ENCODE results near the gene TREX2.

DNA sequence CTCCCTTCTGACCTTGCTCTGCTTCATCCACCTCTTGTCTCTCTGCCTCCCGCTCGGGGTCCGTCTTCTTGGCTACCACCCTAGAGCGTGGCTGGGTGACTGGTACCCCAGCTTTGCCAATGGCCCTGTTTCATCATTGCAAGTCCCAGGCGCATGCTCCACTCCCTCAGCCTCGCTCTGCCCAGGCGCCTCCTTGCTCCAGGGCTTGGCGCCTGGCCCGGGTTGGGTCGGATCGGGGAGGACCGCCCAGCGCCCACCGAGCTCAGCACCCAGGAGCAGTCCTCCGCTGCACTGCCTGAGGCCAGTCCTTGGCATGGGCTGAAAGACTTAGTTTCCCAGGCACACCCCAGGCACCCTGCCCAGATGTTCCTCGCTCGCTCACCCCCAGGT, 49.5 kb upstream of the TREX2 start:
- TF ChIP-seq, protein P1, sequence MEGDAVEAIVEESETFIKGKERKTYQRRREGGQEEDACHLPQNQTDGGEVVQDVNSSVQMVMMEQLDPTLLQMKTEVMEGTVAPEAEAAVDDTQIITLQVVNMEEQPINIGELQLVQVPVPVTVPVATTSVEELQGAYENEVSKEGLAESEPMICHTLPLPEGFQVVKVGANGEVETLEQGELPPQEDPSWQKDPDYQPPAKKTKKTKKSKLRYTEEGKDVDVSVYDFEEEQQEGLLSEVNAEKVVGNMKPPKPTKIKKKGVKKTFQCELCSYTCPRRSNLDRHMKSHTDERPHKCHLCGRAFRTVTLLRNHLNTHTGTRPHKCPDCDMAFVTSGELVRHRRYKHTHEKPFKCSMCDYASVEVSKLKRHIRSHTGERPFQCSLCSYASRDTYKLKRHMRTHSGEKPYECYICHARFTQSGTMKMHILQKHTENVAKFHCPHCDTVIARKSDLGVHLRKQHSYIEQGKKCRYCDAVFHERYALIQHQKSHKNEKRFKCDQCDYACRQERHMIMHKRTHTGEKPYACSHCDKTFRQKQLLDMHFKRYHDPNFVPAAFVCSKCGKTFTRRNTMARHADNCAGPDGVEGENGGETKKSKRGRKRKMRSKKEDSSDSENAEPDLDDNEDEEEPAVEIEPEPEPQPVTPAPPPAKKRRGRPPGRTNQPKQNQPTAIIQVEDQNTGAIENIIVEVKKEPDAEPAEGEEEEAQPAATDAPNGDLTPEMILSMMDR (IDR thresholded peaks at IDR 0.05; ENCODE audit: low read length): no peak
- TF ChIP-seq EZH2 (IDR thresholded peaks at IDR 0.05; ENCODE audit: borderline replicate concordance, low read length): no peak
